NB4 (cell line): ENCODE data around the gene WDR89.

ENCODE experiments used
- MAX ChIP-seq: IDR thresholded peaks from 2 replicates; pipeline ENCODE4 v1.6.1; 2011; ENCODE audit warnings: low read depth, low read length
- MYC ChIP-seq: IDR thresholded peaks from 2 replicates; pipeline ENCODE4 v1.6.1; 2011; ENCODE audit warnings: low read depth, low read length
- POLR2A ChIP-seq: IDR thresholded peaks from 2 replicates; pipeline ENCODE4 v1.6.1; 2011; ENCODE audit warnings: mild to moderate bottlenecking; ENCODE audit not compliant: insufficient read length; ENCODE audit errors: extremely low read depth
- TF ChIP-seq, protein P1 (sequence below): IDR thresholded peaks from one replicate; pipeline ENCODE4 v1.5.1; 2012; ENCODE audit warnings: low read depth, low read length

DNA sequence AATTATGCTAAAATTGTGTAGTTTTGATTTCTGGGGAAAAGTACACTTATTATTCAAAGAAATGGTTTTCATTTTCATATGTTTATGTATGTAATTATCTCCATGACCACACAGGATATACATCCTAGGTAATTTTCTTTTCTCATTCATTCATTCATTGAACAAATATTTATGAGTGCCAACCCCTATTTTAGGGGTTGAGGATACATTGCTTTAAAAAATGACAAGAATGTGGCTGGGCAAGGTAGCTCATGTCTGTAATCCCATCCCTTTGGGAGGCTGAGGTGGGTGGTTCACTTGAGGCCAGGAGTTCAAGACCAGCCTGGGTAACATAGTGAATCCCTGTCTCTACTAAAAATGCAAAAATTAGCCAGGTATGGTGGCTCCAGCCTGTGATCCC, 45.3 kb upstream of the WDR89 start:
- TF ChIP-seq, protein P1, sequence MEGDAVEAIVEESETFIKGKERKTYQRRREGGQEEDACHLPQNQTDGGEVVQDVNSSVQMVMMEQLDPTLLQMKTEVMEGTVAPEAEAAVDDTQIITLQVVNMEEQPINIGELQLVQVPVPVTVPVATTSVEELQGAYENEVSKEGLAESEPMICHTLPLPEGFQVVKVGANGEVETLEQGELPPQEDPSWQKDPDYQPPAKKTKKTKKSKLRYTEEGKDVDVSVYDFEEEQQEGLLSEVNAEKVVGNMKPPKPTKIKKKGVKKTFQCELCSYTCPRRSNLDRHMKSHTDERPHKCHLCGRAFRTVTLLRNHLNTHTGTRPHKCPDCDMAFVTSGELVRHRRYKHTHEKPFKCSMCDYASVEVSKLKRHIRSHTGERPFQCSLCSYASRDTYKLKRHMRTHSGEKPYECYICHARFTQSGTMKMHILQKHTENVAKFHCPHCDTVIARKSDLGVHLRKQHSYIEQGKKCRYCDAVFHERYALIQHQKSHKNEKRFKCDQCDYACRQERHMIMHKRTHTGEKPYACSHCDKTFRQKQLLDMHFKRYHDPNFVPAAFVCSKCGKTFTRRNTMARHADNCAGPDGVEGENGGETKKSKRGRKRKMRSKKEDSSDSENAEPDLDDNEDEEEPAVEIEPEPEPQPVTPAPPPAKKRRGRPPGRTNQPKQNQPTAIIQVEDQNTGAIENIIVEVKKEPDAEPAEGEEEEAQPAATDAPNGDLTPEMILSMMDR = no peak
- no peak for TF ChIP-seq POLR2A
- no peak for TF ChIP-seq MAX
- no peak for TF ChIP-seq MYC
